Neural progenitor cell (in vitro differentiated cells): ENCODE measurements around the gene MPRIP. TPM values are rescaled to one million over a fixed set of nuclear protein-coding genes. Genes with fewer than 3 reads are reported as not detected.

Experiments
- DNase-seq: peaks from one replicate; pipeline ENCODE4 v3.0.0-alpha.2; 2016; ENCODE audit warnings: low spot score
- H2AFZ ChIP-seq: fragments of 200-600 bp; sonication (generic); replicated peaks from 2 replicates; pipeline ENCODE4 v1.6.1; 2016; ENCODE audit warnings: antibody characterized with exemption
- H3F3A ChIP-seq: fragments of 200-600 bp; sonication (generic); 2 replicates; pipeline ENCODE4 v1.6.1; 2016; ENCODE audit warnings: antibody characterized with exemption, low read depth
- H3K27ac ChIP-seq: fragments of 200-600 bp; sonication (generic); 2 replicates; pipeline ENCODE4 v1.5.1; 2016; ENCODE audit warnings: mild to moderate bottlenecking
- H3K27me3 ChIP-seq: fragments of 200-600 bp; sonication (generic); 2 replicates; pipeline ENCODE4 v1.6.1; 2016; ENCODE audit warnings: mild to moderate bottlenecking, moderate library complexity
- H3K36me3 ChIP-seq: fragments of 200-600 bp; sonication (generic); 2 replicates; pipeline ENCODE4 v1.5.1; 2016
- H3K4me1 ChIP-seq: fragments of 200-600 bp; sonication (generic); 2 replicates; pipeline ENCODE4 v1.6.1; 2016; ENCODE audit warnings: mixed run types
- H3K4me2 ChIP-seq: fragments of 200-600 bp; sonication (generic); 2 replicates; pipeline ENCODE4 v1.6.1; 2016
- H3K4me3 ChIP-seq: fragments of 200-600 bp; sonication (generic); 2 replicates; pipeline ENCODE4 v1.5.1; 2016
- H3K79me2 ChIP-seq: fragments of 200-600 bp; sonication (generic); 2 replicates; pipeline ENCODE4 v1.6.1; 2016; ENCODE audit warnings: low read depth
- H3K9ac ChIP-seq: fragments of 200-600 bp; sonication (generic); 2 replicates; pipeline ENCODE4 v1.6.1; 2016
- H3K9me3 ChIP-seq: fragments of 200-600 bp; sonication (generic); 2 replicates; pipeline ENCODE4 v1.5.1; 2016; ENCODE audit warnings: low read depth
- H4K20me1 ChIP-seq: fragments of 200-600 bp; sonication (generic); 2 replicates; pipeline ENCODE4 v1.6.1; 2016; ENCODE audit warnings: low read depth
- H3K27ac Mint-ChIP-seq: 3 replicates; pipeline ENCODE4 v1.8.0; 2021; ENCODE audit warnings: mixed read lengths
- H3K27me3 Mint-ChIP-seq: 2 replicates; pipeline ENCODE4 v1.8.0; 2022; ENCODE audit warnings: low read depth, mild to moderate bottlenecking, inconsistent platforms, moderate library complexity, mixed read lengths; ENCODE audit not compliant: insufficient read depth
- H3K36me3 Mint-ChIP-seq: 3 replicates; pipeline ENCODE4 v1.8.0; 2021; ENCODE audit warnings: mixed read lengths
- H3K4me1 Mint-ChIP-seq: 3 replicates; pipeline ENCODE4 v1.8.0; 2021; ENCODE audit warnings: mixed read lengths
- H3K4me3 Mint-ChIP-seq: 3 replicates; pipeline ENCODE4 v1.8.0; 2021; ENCODE audit warnings: mild to moderate bottlenecking, moderate library complexity, mixed read lengths
- H3K9me3 Mint-ChIP-seq: 3 replicates; pipeline ENCODE4 v1.8.0; 2020; ENCODE audit warnings: mixed read lengths
- CTCF ChIP-seq: fragments of 200-600 bp; sonication (generic); IDR thresholded peaks from 2 replicates; pipeline ENCODE4 v1.5.1; 2017; ENCODE audit warnings: antibody characterized with exemption, mild to moderate bottlenecking
- EZH2 ChIP-seq: fragments of 200-600 bp; sonication (generic); IDR thresholded peaks from 2 replicates; pipeline ENCODE4 v1.6.1; 2017; ENCODE audit warnings: antibody characterized with exemption, mild to moderate bottlenecking, moderate library complexity
- EZH2phosphoT487 ChIP-seq: fragments of 200-600 bp; sonication (generic); IDR thresholded peaks from 2 replicates; pipeline ENCODE4 v1.6.1; 2017; ENCODE audit warnings: antibody characterized with exemption
- total RNA-seq: library from RNA; depleted of rRNA; stranded (reverse); fragments of >200 nt; gene quantifications from 2 replicates; pipeline ENCODE4 v1.2.3, GENCODE V29; 2015; ENCODE audit warnings: low replicate concordance

MPRIP gene
- total RNA-seq, 1 donor from 2014 or later: 42.1 TPM

DNA sequence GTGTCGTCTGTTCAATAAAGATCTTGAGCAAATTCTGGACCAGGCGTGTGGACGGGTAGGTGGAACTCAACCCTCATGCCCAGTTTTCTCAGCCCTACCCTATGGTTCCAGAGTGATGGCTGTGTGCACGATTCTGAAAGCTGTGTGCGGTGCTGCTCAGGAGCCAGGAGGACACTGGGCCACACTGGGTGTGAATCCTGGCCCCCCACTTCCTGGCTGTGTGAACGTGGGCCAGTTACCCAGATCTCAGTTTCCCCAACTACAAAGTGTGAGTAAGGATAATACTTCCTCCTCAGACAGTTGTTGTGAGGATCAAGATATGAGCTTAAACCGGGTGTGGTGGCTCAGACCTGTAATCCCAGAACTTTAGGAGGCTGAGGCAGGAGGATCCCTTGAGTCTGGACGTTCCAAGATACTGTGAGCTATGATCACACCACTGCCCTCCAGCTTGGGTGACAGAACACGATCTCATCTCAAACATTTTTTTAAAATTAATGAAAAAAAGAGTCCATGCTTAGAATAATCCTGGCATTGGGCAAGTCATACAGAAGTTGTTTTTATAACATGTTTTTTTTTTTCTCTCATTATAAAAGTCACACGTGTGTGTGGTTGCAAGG, 14.7 kb upstream of the MPRIP start:
- TF ChIP-seq EZH2phosphoT487: no peak
- TF ChIP-seq CTCF: no peak
- TF ChIP-seq EZH2: no peak
- Histone ChIP-seq H3K36me3 (no peaks in the 10 kb centered on the region), H3K4me2 (no peak overlapping the region), H3K4me3 (no peak overlapping the region), H3K9me3 (no peaks in the 10 kb centered on the region), H3K27ac (no peak overlapping the region), H3K79me2 (no peaks in the 10 kb centered on the region), H3K9ac (no peak overlapping the region), H3K4me1 (peaks cover 19% of the 10 kb centered on the region), H3F3A (no peaks in the 10 kb centered on the region), H2AFZ (no peak overlapping the region), H3K27me3 (no peaks in the 10 kb centered on the region), H4K20me1 (no peaks in the 10 kb centered on the region)
- H3K4me1 Mint-ChIP-seq: peaks cover 40% of the 10 kb centered on the region
- no peak overlapping the region for H3K4me3 Mint-ChIP-seq
- DNase-seq: no peak
- H3K36me3 Mint-ChIP-seq: no peaks in the 10 kb centered on the region
- no peaks in the 10 kb centered on the region for H3K9me3 Mint-ChIP-seq
- H3K27ac Mint-ChIP-seq: no peak overlapping the region
- H3K27me3 Mint-ChIP-seq: peaks cover 11% of the 10 kb centered on the region

- H3F3A ChIP-seq: no peaks in the 10 kb centered on the region
- no peak overlapping the region for H3K4me3 ChIP-seq
- no peaks in the 10 kb centered on the region for H3K9me3 ChIP-seq
- no peaks in the 10 kb centered on the region for H3K79me2 ChIP-seq
- Mint-ChIP-seq H3K4me1 (peaks cover 37% of the 10 kb centered on the region), H3K27me3 (peaks cover 9% of the 10 kb centered on the region), H3K9me3 (no peaks in the 10 kb centered on the region), H3K36me3 (no peaks in the 10 kb centered on the region), H3K4me3 (no peak overlapping the region), H3K27ac (no peak overlapping the region)
- H4K20me1 ChIP-seq: no peaks in the 10 kb centered on the region
- no peak overlapping the region for H2AFZ ChIP-seq
- H3K9ac ChIP-seq: no peak overlapping the region
- peak; percentile 89 for DNase-seq
- H3K27ac ChIP-seq: no peak overlapping the region
- peaks cover 19% of the 10 kb centered on the region for H3K4me1 ChIP-seq
- H3K4me2 ChIP-seq: no peak overlapping the region
- H3K27me3 ChIP-seq: no peaks in the 10 kb centered on the region
- TF ChIP-seq EZH2phosphoT487 (no peak), CTCF (no peak), EZH2 (no peak)
- no peaks in the 10 kb centered on the region for H3K36me3 ChIP-seq
Measured at GRCh38 chr17:17028059-17028877, 14.0 kb upstream of the MPRIP start.

DNA sequence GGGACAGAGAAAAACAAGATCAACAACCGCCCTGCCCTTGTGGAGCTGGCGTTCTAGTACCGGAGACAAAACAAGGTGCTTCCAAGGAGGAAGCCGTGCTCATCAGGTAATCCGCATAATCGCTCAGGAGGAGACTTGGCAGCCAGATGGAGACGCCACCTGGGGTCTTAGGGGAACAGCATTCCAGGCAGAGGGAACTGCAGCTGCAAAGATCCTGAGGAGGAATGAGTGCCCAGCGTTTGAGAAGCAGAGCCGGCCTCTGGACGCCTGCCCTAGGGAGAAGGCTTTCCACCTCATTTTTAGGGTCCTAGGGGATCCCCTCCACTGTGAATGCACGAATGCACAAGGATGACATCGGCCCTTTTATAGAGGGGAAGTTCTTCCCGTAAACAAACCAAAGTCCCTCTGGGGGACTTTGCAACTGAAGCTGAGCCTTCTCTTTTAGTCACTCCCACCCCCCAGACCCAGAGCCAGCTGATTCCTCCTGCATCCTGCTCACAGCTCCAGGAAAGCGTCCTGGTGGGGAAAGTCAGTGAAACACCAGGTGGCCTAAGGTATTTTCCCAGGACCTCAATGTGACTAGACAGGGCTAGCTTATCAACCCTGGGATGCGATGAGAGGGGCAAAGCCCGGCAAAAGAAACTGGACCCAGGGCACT, 13.2 kb upstream of the MPRIP start:
- Mint-ChIP-seq H3K27ac (peak overlapping the region; percentile 86), H3K9me3 (no peaks in the 10 kb centered on the region), H3K27me3 (peaks cover 9% of the 10 kb centered on the region), H3K36me3 (no peaks in the 10 kb centered on the region), H3K4me3 (no peak overlapping the region), H3K4me1 (peaks cover 45% of the 10 kb centered on the region)
- no peak overlapping the region for H3K4me3 ChIP-seq
- H3K27ac ChIP-seq: no peak overlapping the region
- H3K4me2 ChIP-seq: peak overlapping the region; percentile 24
- no peaks in the 10 kb centered on the region for H3K36me3 ChIP-seq
- TF ChIP-seq CTCF (no peak), EZH2 (no peak), EZH2phosphoT487 (no peak)
- H3K79me2 ChIP-seq: no peaks in the 10 kb centered on the region
- H3K27me3 ChIP-seq: no peaks in the 10 kb centered on the region
- no peak overlapping the region for H2AFZ ChIP-seq
- DNase-seq: peak; percentile 10
- H3K9ac ChIP-seq: no peak overlapping the region
- H4K20me1 ChIP-seq: no peaks in the 10 kb centered on the region
- no peaks in the 10 kb centered on the region for H3K9me3 ChIP-seq
- peaks cover 19% of the 10 kb centered on the region for H3K4me1 ChIP-seq
- no peaks in the 10 kb centered on the region for H3F3A ChIP-seq
